CD4-positive, alpha-beta T cell treated with Interleukin-4 for 1 hour (primary cell): ENCODE measurements around the gene AADAC.
A peak's percentile ranks its signal among the peaks of the same experiment; 100 is the strongest.
"Not testable (repeated sequence)": the region's sequence is repeated elsewhere in the genome, so short reads cannot be mapped to it uniquely, and the experiment has no call there.

Source experiments
- DNase-seq, 2 donors: peaks; one replicate each; pipeline ENCODE4 v3.0.0-alpha.2; 2020 to 2022

The AADAC gene

GRCh38 chr3:151798466-151798865, 15.4 kb upstream of the AADAC start:
- no peak for DNase-seq

- DNase-seq, result no peak
Measured at GRCh38 chr3:151800431-151800830, 13.5 kb upstream of the AADAC start.

GRCh38 chr3:151804267-151804666, 9.6 kb upstream of the AADAC start:
- DNase-seq, result no peak

GRCh38 chr3:151806838-151807237, 7.1 kb upstream of the AADAC start:
- DNase-seq, result no peak

- not testable (repeated sequence) for DNase-seq
Measured at GRCh38 chr3:151808926-151809325, 5.0 kb upstream of the AADAC start.

GRCh38 chr3:151811474-151811873, 2.4 kb upstream of the AADAC start:
- DNase-seq, result no peak

- DNase-seq, result no peak
Measured at GRCh38 chr3:151814588-151814987, 672 bp downstream of the AADAC start.

- DNase-seq, result no peak
Measured at GRCh38 chr3:151816091-151816604, 2.2 kb downstream of the AADAC start.

- DNase-seq, result no peak
Measured at GRCh38 chr3:151817473-151817872, 3.6 kb downstream of the AADAC start.

GRCh38 chr3:151818361-151818760, 4.4 kb downstream of the AADAC start:
- no peak for DNase-seq

GRCh38 chr3:151819910-151820309, 6.0 kb downstream of the AADAC start:
- DNase-seq, result no peak

- DNase-seq, result no peak
Measured at GRCh38 chr3:151827816-151828215, 13.9 kb downstream of the AADAC start.

- DNase-seq, result no peak
Measured at GRCh38 chr3:151835751-151836525, 22.0 kb downstream of the AADAC start.

GRCh38 chr3:151837057-151837456, 23.1 kb downstream of the AADAC start:
- DNase-seq, result no peak

- DNase-seq, result peak; percentile 43 to 44
Measured at GRCh38 chr3:151838574-151839312, 24.8 kb downstream of the AADAC start.

GRCh38 chr3:151839313-151839631, 25.4 kb downstream of the AADAC start:
- no peak for DNase-seq

GRCh38 chr3:151841801-151842200, 27.9 kb downstream of the AADAC start:
- no peak for DNase-seq

GRCh38 chr3:151843275-151843674, 29.4 kb downstream of the AADAC start:
- no peak for DNase-seq

- no peak for DNase-seq
Measured at GRCh38 chr3:151845306-151845905, 31.5 kb downstream of the AADAC start.

GRCh38 chr3:151850065-151850464, 36.1 kb downstream of the AADAC start:
- not testable (repeated sequence) for DNase-seq

GRCh38 chr3:151852074-151852811, 38.3 kb downstream of the AADAC start:
- DNase-seq, result no peak

- DNase-seq, result no peak
Measured at GRCh38 chr3:151856118-151856517, 42.2 kb downstream of the AADAC start.

- no peak for DNase-seq
Measured at GRCh38 chr3:151856641-151857040, 42.7 kb downstream of the AADAC start.
